HG03045 (cell line): ENCODE data around the gene TBCD.
A peak's percentile ranks its signal among the peaks of the same experiment; 100 is the strongest.
"Not testable (repeated sequence)": the region's sequence is repeated elsewhere in the genome, so short reads cannot be mapped to it uniquely, and the experiment has no call there.

Source experiments
- ATAC-seq: cut with Tn5 transposase; IDR thresholded peaks from one replicate; pipeline ENCODE4 v1.9.1; 2021; ENCODE audit warnings: mild to moderate bottlenecking, moderate library complexity; ENCODE audit not compliant: unreplicated experiment

Gene TBCD

GRCh38 chr17:82756166-82756565, 4.3 kb downstream of the TBCD start:
- no peak for ATAC-seq

GRCh38 chr17:82765371-82765770, 13.5 kb downstream of the TBCD start:
- ATAC-seq: no peak

- no peak for ATAC-seq
These were observed 15.3 kb downstream of the TBCD start for GRCh38 chr17:82767041-82767754.

GRCh38 chr17:82769041-82769440, 17.2 kb downstream of the TBCD start:
- no peak for ATAC-seq

GRCh38 chr17:82772026-82772425, 20.2 kb downstream of the TBCD start:
- ATAC-seq: no peak

GRCh38 chr17:82774456-82774855, 22.6 kb downstream of the TBCD start:
- ATAC-seq: not testable (repeated sequence)

- ATAC-seq: no peak
These were observed 23.3 kb downstream of the TBCD start for GRCh38 chr17:82775001-82775823.

DNA sequence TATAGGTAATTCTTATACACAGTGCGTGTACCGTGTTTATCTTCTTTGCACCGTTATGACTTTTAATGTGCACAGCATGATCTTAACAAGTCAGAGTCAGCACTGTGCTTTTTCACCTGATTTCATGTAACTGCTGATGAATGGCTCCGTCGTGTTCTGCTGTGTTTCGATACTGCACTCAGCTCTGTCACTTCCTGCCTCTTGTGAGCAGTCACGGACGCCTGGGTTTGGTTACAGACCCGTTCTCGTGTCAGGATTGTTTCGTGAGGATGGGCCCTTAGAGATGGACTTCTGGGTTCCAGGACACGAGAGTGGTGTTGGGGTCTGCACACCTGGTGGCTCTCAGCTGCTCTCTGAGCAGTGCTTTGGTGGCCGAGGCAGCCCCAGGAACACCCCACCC, 24.6 kb downstream of the TBCD start:
- no peak for ATAC-seq

DNA sequence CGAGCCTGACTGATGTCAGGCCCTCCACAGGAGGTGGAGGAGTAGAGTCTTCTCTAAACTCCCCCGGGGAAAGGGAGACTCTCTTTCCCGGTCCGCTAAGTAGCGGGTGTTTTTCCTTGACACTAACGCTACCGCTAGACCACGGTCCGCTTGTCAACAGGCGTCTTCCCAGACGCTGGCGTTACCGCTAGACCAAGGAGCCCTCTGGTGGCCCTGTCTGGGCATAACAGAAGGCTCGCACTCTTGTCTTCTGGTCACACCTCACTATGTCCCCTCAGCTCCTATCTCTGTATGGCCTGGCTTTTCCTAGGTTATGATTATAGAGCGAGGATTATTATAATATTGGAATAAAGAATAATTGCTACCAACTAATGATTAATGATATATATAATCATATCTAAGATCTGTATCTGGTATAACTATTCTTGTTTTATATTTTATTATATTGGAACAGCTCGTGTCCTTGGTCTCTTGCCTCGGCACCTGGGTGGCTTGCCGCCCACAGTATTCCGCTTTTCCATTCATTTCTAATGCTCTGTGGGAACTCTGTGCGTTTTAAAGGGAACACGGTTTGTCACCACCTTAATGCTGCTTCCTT, 26.0 kb downstream of the TBCD start:
- ATAC-seq: not testable (repeated sequence)

GRCh38 chr17:82779541-82779940, 27.7 kb downstream of the TBCD start:
- no peak for ATAC-seq

- ATAC-seq: no peak
These were observed 28.3 kb downstream of the TBCD start for GRCh38 chr17:82780195-82780594.

DNA sequence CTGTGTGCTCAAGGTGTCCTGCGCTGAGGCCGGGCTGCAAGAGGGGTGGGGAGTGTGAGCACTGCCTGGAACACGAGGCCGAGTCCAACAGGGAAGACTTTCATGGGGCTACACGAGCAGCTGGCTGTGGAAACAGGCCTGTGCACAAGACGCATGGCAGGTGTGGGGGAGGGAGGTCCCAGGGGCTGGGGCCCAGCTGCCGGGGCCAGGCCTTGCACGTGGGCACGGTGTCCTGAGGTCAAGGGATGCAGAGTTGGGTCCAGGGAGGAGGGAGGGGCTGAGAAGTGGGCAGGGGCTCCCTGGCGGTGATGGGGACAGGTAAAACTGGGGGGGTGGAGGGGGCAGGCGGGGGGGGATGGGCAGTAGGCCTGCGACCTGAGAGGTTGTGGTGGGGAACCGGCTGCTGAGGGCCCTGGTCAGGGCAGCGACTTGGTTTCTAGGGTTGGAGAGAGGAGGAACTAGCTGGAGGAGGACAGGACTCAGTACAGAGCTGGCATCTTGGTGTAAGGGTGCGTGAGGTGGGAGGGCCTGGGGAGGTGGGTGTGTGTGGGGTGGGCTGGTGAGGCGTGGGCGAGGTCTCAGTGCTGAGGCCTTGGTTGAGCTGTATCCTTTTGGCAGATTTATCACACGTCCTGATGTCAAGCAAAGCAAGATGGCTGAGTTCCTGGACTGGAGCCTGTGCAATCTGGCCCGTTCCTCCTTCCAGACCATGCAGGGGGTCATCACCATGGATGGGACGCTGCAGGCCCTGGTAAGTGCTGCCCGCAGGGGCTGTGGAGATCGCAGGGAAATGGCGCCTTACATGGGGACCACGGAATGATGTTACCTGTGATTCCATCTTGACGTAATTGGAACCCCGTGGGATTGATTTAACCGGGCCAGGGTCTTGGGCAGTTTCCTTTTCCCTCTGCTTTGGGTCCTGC, 29.4 kb downstream of the TBCD start:
- no peak for ATAC-seq

DNA sequence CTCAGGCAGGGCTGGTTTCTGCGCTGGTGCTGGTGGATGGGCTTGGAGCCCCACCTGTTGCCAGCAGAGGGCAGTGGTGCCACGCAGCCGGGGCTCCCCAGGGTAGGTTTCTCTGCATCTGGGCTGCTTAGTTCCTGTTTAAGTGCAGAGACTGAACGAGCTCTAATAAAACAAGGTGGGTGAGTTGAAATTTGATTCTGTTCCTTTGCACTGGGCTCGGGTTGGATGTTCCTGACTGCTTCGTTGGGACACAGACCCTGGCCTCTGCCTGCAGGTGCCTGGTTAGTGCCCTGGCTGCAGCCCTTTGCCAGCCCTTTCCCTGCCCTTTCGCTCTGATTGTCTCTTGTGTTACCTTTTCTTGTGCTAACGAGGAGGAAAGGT, 30.0 kb downstream of the TBCD start:
- peak; percentile 62 for ATAC-seq

DNA sequence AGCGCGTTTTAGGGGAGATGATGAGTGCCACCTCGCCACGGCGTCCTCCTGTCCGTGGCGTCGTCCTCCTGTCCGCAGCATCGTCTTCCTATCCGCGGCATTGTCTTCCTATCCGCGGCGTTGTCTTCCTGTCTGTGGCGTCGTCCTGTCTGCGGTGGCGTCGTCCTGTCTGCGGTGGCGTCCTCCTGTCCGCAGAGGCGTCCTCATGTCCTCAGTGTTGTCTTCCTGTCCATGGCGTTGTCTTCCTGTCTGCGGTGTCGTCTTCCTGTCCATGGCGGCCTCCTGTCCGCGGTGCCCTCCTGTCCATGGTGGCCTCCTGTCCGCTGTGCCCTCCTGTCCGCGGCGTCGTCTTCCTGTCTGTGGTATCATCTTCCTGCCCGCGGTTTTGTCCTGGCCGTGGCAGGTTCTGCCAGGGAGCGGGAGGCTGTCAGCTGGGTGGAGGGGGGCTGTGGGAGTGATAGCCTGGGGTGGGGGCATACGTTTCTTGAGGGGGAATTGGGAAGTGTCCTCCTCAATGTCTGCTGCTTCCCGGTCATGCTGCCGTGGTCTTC, 30.9 kb downstream of the TBCD start:
- no peak for ATAC-seq

DNA sequence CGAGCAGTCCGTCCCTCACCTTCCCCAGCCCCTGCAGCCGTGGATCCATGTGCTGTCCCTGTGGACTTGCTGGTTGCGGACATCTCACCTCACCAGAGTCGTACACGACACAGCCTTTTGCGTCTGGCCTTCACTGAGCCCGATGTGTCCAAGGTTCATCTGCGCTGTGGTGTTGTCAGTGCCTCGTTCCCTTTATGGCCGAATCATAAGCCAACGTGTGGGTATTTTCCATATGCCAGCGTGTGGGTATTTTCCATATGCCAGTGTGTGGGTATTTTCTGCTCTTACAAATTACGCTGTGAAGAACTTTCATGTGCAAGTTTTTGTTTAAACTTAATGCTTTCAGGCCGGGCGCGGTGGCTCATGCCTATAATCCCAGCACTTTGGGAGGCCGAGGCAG, 31.6 kb downstream of the TBCD start:
- ATAC-seq: no peak

- ATAC-seq: not testable (repeated sequence)
These were observed 33.7 kb downstream of the TBCD start for GRCh38 chr17:82785581-82785980.

- ATAC-seq: no peak
These were observed 34.6 kb downstream of the TBCD start for GRCh38 chr17:82786427-82786826.

- no peak for ATAC-seq
These were observed 35.4 kb downstream of the TBCD start for GRCh38 chr17:82787081-82787848.

DNA sequence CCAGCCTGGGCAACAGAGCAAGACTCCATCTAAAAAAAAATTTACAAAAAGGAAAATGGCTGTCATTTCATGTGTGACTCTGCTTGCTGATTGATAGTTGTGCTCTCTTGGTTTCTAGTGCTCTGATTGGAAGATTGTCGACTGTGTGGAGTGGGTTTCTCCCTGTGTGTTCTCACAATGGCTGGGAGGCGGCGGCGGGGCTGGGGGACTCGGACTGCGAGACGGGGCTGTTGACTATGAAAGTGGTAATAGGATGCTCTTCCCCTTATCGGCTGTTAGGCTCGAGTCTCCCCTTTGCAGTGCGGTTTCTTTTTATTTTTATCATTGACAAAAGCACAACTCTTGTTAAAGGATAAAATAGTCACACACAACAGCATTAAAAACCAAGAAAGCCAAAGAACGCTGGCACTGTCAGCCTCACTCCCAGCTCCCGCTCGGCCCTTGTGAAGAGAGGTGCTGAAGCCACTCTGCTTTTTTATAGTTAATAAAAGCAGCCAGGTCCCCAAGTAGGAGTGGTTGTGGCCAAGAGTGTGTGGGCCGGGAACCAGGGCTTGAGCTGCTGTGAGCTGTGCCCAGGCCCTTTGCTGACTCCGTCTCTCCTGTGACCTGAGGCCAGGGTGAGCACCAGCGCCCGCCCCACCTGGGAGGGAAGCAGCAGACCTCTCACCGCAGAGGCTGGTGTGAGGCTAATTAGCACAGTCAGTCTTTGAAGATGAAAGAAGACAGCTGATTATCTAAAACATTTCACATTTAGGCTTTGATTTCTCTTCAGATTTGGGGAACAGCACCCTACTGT, 36.5 kb downstream of the TBCD start:
- no peak for ATAC-seq
